Fibroblast of pulmonary artery (primary cell): Measurements from ENCODE around the gene MAMDC2.

Source experiments
- DNase-seq: peaks from one replicate; pipeline ENCODE4 v3.0.0-alpha.2; 2010; ENCODE audit warnings: low read depth
- H3K4me3 ChIP-seq: replicated peaks from 2 replicates; pipeline ENCODE4 v1.5.1; 2011; ENCODE audit warnings: low read depth, mild to moderate bottlenecking, control low read depth, low read length, moderate library complexity
- TF ChIP-seq, protein P1 (sequence below): IDR thresholded peaks from 2 replicates; pipeline ENCODE4 v1.5.1; 2011; ENCODE audit warnings: mild to moderate bottlenecking, control low read depth, low read length, inconsistent platforms; ENCODE audit errors: missing control alignments

Gene MAMDC2

DNA sequence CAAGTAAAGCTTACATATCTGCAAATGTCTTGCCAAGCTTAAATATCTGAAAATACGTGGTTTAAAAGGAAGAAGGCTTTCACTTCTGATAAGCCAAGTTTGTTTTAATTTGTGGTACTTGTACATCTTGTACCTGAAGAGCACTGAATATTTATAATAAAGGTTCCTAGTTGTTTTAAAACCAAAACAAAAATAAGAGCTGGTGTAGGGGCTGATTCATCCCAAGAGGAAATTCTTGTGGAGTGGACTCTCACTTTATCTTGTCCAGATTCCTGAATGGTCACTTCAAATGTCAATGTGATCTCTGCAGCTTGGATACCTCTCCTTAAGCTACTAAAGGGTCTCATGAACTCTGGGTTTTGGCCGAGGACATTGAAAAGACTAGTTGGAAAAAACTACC, 29.5 kb downstream of the MAMDC2 start:
- TF ChIP-seq, protein P1, sequence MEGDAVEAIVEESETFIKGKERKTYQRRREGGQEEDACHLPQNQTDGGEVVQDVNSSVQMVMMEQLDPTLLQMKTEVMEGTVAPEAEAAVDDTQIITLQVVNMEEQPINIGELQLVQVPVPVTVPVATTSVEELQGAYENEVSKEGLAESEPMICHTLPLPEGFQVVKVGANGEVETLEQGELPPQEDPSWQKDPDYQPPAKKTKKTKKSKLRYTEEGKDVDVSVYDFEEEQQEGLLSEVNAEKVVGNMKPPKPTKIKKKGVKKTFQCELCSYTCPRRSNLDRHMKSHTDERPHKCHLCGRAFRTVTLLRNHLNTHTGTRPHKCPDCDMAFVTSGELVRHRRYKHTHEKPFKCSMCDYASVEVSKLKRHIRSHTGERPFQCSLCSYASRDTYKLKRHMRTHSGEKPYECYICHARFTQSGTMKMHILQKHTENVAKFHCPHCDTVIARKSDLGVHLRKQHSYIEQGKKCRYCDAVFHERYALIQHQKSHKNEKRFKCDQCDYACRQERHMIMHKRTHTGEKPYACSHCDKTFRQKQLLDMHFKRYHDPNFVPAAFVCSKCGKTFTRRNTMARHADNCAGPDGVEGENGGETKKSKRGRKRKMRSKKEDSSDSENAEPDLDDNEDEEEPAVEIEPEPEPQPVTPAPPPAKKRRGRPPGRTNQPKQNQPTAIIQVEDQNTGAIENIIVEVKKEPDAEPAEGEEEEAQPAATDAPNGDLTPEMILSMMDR = no peak
- DNase-seq = peak; percentile 38
- no peak overlapping the region for H3K4me3 ChIP-seq

DNA sequence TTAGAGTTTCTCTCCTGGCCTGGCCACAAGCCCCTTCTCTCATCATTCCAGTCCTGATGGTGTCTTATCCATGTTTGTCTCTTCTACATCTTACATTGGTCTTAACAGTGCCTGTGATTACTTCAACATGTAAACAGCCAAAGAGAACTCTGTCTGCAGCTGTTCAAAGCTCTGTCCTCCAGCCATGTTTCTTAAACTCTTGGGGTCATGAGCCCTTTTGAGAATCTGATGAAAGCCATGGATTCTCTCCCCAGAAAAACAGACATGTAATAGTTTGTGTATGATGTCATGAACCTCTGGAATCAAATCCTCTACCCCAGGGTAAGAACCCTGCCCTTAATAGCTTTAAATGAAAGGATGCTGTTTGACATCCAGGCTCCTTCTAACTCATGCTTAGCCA, 30.1 kb downstream of the MAMDC2 start:
- DNase-seq = no peak
- TF ChIP-seq, protein P1 = no peak

DNA sequence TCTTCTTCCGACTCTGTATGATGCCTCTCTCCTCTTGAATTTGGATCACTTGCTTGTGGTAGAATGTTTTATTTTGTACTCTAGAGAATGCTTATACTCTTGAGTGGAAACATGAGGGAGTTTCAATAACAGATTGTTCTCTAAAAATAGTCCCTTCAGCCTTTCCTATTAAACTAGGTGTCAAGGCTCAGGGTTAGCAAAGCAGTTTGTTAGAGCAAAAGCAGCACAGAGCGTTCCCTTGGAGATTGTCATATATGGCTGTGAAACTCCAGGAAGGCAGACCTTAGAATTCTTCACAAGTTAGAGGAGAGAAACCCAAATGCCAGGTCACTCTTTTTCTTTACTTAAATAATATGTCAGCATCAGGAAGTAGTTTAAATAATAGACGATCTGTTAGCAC, 33.0 kb downstream of the MAMDC2 start:
- no peak overlapping the region for H3K4me3 ChIP-seq
- TF ChIP-seq, protein P1 = no peak
- no peak for DNase-seq

More for the DNA sequence above, 30.1 kb downstream of the MAMDC2 start:
- no peak overlapping the region for H3K4me3 ChIP-seq

DNA sequence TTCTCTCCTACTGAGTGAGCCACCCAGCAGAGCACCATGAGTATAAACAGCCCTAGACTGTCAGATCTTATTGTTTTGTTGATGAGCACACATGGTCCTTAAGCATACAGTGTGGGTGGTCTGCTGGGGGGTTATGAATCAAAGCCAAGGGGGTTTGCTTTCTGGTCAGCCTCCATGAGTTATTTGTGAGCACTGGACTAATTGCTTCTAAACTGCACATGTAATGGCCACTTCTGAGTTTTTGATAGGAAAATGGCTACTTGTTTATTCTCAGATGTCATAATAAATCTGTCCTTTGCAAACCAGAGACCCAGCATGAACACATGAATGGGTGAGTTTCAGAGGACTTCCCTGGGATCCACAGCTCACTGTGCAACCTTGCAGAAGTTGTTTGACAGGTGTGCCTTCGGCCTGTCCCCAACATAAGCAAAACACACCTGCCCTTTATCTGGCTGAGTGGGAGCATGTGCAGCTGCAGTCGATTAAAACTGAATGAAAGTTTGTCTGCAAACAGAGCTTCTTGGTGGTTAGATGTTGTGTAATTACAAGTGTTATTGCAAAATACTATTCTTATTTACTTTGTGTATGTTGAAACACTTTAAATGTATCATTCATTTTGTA, 35.9 kb downstream of the MAMDC2 start:
- no peak overlapping the region for H3K4me3 ChIP-seq
- TF ChIP-seq, protein P1 = no peak
- peak; percentile 72 for DNase-seq

DNA sequence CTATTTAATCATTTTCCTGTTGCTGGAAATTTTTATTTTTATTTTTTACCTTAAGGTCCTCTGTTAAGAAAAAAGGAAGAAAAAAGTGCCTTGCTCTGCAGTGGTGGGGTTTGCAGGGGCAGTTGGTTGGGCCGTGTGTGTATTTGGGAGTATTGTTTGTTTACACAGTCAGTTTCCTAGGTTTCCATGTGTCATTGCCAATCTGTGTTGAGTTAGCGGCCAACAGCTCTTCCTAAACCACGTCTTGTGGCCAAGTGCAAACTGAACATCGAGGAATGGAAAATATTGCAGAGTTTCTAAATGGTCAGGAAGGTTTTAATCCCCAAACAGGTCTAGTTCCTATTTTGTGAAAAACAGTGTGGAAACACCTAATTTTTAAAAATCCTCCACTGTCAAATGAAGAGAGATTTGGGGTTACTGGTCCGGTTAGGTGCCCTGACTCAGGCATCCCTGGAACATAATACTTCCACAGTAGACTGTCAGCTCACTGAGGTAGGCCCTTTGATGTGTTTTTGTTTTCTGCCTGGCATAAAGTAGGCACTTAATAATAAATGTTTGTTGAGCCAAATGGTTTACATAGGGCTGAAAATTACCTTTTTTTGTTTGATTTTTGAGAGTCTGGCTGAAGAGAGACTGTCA, 37.0 kb downstream of the MAMDC2 start:
- DNase-seq = peak; percentile 79
- TF ChIP-seq, protein P1 = no peak

DNA sequence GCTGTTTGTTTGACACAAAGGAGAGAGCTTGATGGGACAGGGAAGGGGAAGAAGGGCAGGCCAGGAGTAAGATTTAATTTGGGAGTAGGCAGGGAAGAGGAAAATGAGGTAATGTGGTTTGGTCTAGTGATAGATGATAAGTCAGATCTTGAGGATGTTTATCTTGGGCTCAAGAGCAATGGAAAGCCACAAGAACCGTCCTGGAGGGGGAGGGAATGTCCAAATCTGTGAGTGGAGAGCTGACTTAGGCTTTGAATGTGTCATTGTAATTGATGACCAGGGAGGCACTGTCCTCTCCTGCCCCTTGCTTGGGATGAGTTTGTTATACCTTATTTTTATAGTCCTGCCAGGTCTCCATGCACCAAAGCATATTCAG, 37.5 kb downstream of the MAMDC2 start:
- TF ChIP-seq, protein P1 = no peak
- DNase-seq = no peak
- H3K4me3 ChIP-seq = no peak overlapping the region

More for the DNA sequence above, 37.0 kb downstream of the MAMDC2 start:
- no peak overlapping the region for H3K4me3 ChIP-seq

DNA sequence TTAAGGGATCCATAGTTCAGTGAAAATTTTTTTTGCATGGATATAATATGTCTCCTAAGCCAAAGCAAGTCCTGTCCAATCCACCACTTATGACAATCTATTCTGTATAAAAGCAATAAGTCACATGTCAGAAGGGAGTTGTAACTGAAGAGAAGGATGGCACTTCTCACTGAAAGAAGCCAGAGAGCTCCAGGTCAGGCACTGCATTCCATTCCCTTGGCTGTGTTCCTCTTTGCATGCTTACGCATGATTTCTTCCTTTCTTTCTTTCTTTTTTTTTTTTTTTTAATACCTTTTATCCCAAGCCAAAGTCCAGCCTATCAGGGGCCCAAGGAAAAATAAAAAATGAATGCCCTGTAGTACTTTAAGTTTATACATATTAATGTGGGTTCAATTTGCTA, 39.8 kb downstream of the MAMDC2 start:
- TF ChIP-seq, protein P1 = no peak
- DNase-seq = peak; percentile 53
- H3K4me3 ChIP-seq = no peak overlapping the region
